AG04449 (cell line): Measurements from ENCODE around the gene VASH1.

Experiments
- CTCF ChIA-PET: fragments of 350-600 bp; formaldehyde crosslinking; extraction: SDS; loops from one replicate; lab custom pipeline; 2021; ENCODE audit warnings: antibody characterized with exemption; lab: Yijun Ruan, JAX
- POLR2A ChIA-PET: fragments of 400-600, 350-600 bp; formaldehyde crosslinking; extraction: SDS; loops from one replicate; lab custom pipeline; 2020; ENCODE audit warnings: antibody characterized with exemption, inconsistent platforms; lab: Yijun Ruan, JAX
- DNase-seq: peaks from one replicate; pipeline ENCODE4 v3.0.0-alpha.2; 2010; ENCODE audit warnings: low read depth, low spot score
- H3K4me3 ChIP-seq: 2 replicates; pipeline ENCODE4 v1.5.1; 2011; ENCODE audit warnings: low read depth, mild to moderate bottlenecking, control low read depth, low read length
- CTCF ChIP-seq: IDR thresholded peaks from one replicate; pipeline ENCODE4 v1.5.1; 2011; ENCODE audit warnings: mild to moderate bottlenecking, moderate library complexity, low read length, control low read depth, inconsistent platforms; ENCODE audit not compliant: insufficient read depth; ENCODE audit errors: missing control alignments

Gene VASH1

GRCh38 chr14:76769636-76770292, 8.5 kb downstream of the VASH1 start:
- no peak overlapping the region for H3K4me3 ChIP-seq
- TF ChIP-seq CTCF, result no peak
- ChIA-PET POLR2A (no interaction called here), CTCF (interaction anchor here (1.5 to 6.0 kb wide), 2 partner anchors 10 to 14 kb away, joined by 3 to 42 read pairs; no protein-coding TSS in a partner anchor)
- no peak for DNase-seq

- ChIA-PET POLR2A (no interaction called here), CTCF (interaction anchor here (1.7 to 6.0 kb wide), 2 partner anchors 13 to 41 kb away, joined by 7 to 42 read pairs; no protein-coding TSS in a partner anchor)
- no peak overlapping the region for H3K4me3 ChIP-seq
- no peak for DNase-seq
- TF ChIP-seq CTCF, result no peak
Measured at GRCh38 chr14:76770521-76771436, 9.5 kb downstream of the VASH1 start.

GRCh38 chr14:76771437-76771980, 10.2 kb downstream of the VASH1 start:
- DNase-seq, result no peak
- no peak overlapping the region for H3K4me3 ChIP-seq
- ChIA-PET POLR2A (no interaction called here), CTCF (interaction anchor here (1.7 to 6.0 kb wide), 2 partner anchors 12 to 40 kb away, joined by 7 to 42 read pairs; no protein-coding TSS in a partner anchor)
- TF ChIP-seq CTCF, result no peak

GRCh38 chr14:76772300-76773187, 11.3 kb downstream of the VASH1 start:
- POLR2A ChIA-PET, result no interaction called here
- H3K4me3 ChIP-seq, result no peak overlapping the region
- no peak for DNase-seq
- TF ChIP-seq CTCF, result no peak
- CTCF ChIA-PET, result interaction anchor here (6.0 kb wide), 1 partner anchor 11 kb away, joined by 42 read pairs; no protein-coding TSS in a partner anchor

GRCh38 chr14:76773188-76773885, 12.1 kb downstream of the VASH1 start:
- TF ChIP-seq CTCF, result peak; percentile 15
- DNase-seq, result peak; percentile 24
- no peak overlapping the region for H3K4me3 ChIP-seq
- CTCF ChIA-PET, result interaction anchor here (6.0 kb wide), 1 partner anchor 10 kb away, joined by 42 read pairs; no protein-coding TSS in a partner anchor
- POLR2A ChIA-PET, result no interaction called here
